ENCODE data around the gene ABR.

Gene ABR

GRCh38 chr17:1223662-1224061 is 43.9 kb upstream of the ABR start:
- Histone ChIP-seq H3K23ac (ENCODE audit: low read length in 2 of 2) (no peak overlapping the region), H3K27ac (ENCODE audit: low read length, poor library complexity, severe bottlenecking) (no peak overlapping the region), H2BK5ac (ENCODE audit: low read depth, low read length, poor library complexity, severe bottlenecking) (no peak overlapping the region), H2BK15ac (ENCODE audit: low read depth, poor library complexity, severe bottlenecking) (no peak overlapping the region), H3K14ac (ENCODE audit: low read length in 2 of 2) (no peak overlapping the region), H2BK120ac (ENCODE audit: low read depth, low read length) (no peak overlapping the region), H3K4me2 (ENCODE audit: low read length, poor library complexity, severe bottlenecking) (no peak overlapping the region), H3K79me1 (replicated peaks; ENCODE audit: low read length, poor library complexity, severe bottlenecking) (no peaks in the 10 kb centered on the region), H2BK12ac (ENCODE audit: low read length in 2 of 2) (no peak overlapping the region), H3K4me3 (ENCODE audit: insufficient read depth in 1 of 2, low read depth in 1 of 2, low read length in 2 of 2) (no peak overlapping the region), H2AFZ (ENCODE audit: low read depth, low read length) (no peak overlapping the region), H2AK5ac (ENCODE audit: low read length, severe bottlenecking) (no peak overlapping the region), H3K9ac (ENCODE audit: low read length) (no peak overlapping the region), H4K91ac (ENCODE audit: low read length) (no peak overlapping the region), H3K27me3 (ENCODE audit: control insufficient read depth in 1 of 2, insufficient read depth in 1 of 2, low read length in 2 of 2) (peaks cover 41 to 44% of the 10 kb centered on the region in 2 experiments), H3K18ac (ENCODE audit: low read depth in 1 of 2, low read length in 2 of 2) (no peak overlapping the region), H3K36me3 (ENCODE audit: control insufficient read depth in 1 of 2, insufficient read depth in 2 of 2, low read depth in 1 of 2, low read length in 2 of 2) (no peaks in the 10 kb centered on the region), H3K4ac (ENCODE audit: low read depth in 1 of 2, low read length in 2 of 2) (no peak overlapping the region), H3K4me1 (ENCODE audit: control insufficient read depth, insufficient read depth, low read depth, low read length) (peaks cover 6% of the 10 kb centered on the region), H4K8ac (ENCODE audit: low read length) (no peak overlapping the region), H3K9me3 (ENCODE audit: control insufficient read depth, low read length) (peaks cover 7% of the 10 kb centered on the region)
- WGBS = 81% methylated on average over 14 of the region's 14 CpGs
- no peak for DNase-seq

GRCh38 chr17:1222321-1222720 is 42.5 kb upstream of the ABR start:
- H3K4me2 ChIP-seq (ENCODE audit: low read length, poor library complexity, severe bottlenecking) = no peak overlapping the region
- H4K8ac ChIP-seq (ENCODE audit: low read length) = no peak overlapping the region
- no peak overlapping the region for H2BK12ac ChIP-seq (ENCODE audit: low read length in 2 of 2)
- no peak overlapping the region for H2BK120ac ChIP-seq (ENCODE audit: low read depth, low read length)
- no peak overlapping the region for H2BK5ac ChIP-seq (ENCODE audit: low read depth, low read length, poor library complexity, severe bottlenecking)
- peaks cover 7% of the 10 kb centered on the region for H3K9me3 ChIP-seq (ENCODE audit: control insufficient read depth, low read length)
- no peak overlapping the region for H2AFZ ChIP-seq (ENCODE audit: low read depth, low read length)
- H3K27me3 ChIP-seq (ENCODE audit: control insufficient read depth in 1 of 2, insufficient read depth in 1 of 2, low read length in 2 of 2) = peaks cover 32 to 38% of the 10 kb centered on the region in 2 experiments
- no peak overlapping the region for H2BK15ac ChIP-seq (ENCODE audit: low read depth, poor library complexity, severe bottlenecking)
- no peaks in the 10 kb centered on the region for H3K36me3 ChIP-seq (ENCODE audit: control insufficient read depth in 1 of 2, insufficient read depth in 2 of 2, low read depth in 1 of 2, low read length in 2 of 2)
- no peak overlapping the region for H2AK5ac ChIP-seq (ENCODE audit: low read length, severe bottlenecking)
- no peak overlapping the region for H3K4me3 ChIP-seq (ENCODE audit: insufficient read depth in 1 of 2, low read depth in 1 of 2, low read length in 2 of 2)
- peaks cover 2% of the 10 kb centered on the region for H3K4me1 ChIP-seq (ENCODE audit: control insufficient read depth, insufficient read depth, low read depth, low read length)
- DNase-seq = no peak
- no peak overlapping the region for H3K9ac ChIP-seq (ENCODE audit: low read length)
- no peak overlapping the region for H3K27ac ChIP-seq (ENCODE audit: low read length, poor library complexity, severe bottlenecking)
- no peak overlapping the region for H3K4ac ChIP-seq (ENCODE audit: low read depth in 1 of 2, low read length in 2 of 2)
- H3K79me1 ChIP-seq (replicated peaks; ENCODE audit: low read length, poor library complexity, severe bottlenecking) = no peaks in the 10 kb centered on the region
- no peak overlapping the region for H3K23ac ChIP-seq (ENCODE audit: low read length in 2 of 2)
- H3K18ac ChIP-seq (ENCODE audit: low read depth in 1 of 2, low read length in 2 of 2) = no peak overlapping the region
- H3K14ac ChIP-seq (ENCODE audit: low read length in 2 of 2) = no peak overlapping the region
- H4K91ac ChIP-seq (ENCODE audit: low read length) = no peak overlapping the region
- WGBS = 97% methylated on average over 8 of the region's 8 CpGs

- Histone ChIP-seq H3K9ac (ENCODE audit: low read length) (no peak overlapping the region), H2BK120ac (ENCODE audit: low read depth, low read length) (no peak overlapping the region), H3K14ac (ENCODE audit: low read length in 2 of 2) (no peak overlapping the region), H3K36me3 (ENCODE audit: control insufficient read depth in 1 of 2, insufficient read depth in 2 of 2, low read depth in 1 of 2, low read length in 2 of 2) (no peaks in the 10 kb centered on the region), H3K18ac (ENCODE audit: low read depth in 1 of 2, low read length in 2 of 2) (no peak overlapping the region), H3K4me3 (ENCODE audit: insufficient read depth in 1 of 2, low read depth in 1 of 2, low read length in 2 of 2) (no peak overlapping the region), H4K91ac (ENCODE audit: low read length) (no peak overlapping the region), H2BK12ac (ENCODE audit: low read length in 2 of 2) (no peak overlapping the region), H3K23ac (ENCODE audit: low read length in 2 of 2) (no peak overlapping the region), H3K27me3 (ENCODE audit: control insufficient read depth in 1 of 2, insufficient read depth in 1 of 2, low read length in 2 of 2) (peaks cover 35 to 38% of the 10 kb centered on the region in 2 experiments), H2BK5ac (ENCODE audit: low read depth, low read length, poor library complexity, severe bottlenecking) (no peak overlapping the region), H2BK15ac (ENCODE audit: low read depth, poor library complexity, severe bottlenecking) (no peak overlapping the region), H3K79me1 (replicated peaks; ENCODE audit: low read length, poor library complexity, severe bottlenecking) (no peaks in the 10 kb centered on the region), H3K27ac (ENCODE audit: low read length, poor library complexity, severe bottlenecking) (no peak overlapping the region), H3K4me1 (ENCODE audit: control insufficient read depth, insufficient read depth, low read depth, low read length) (no peaks in the 10 kb centered on the region), H2AK5ac (ENCODE audit: low read length, severe bottlenecking) (no peak overlapping the region), H2AFZ (ENCODE audit: low read depth, low read length) (no peak overlapping the region), H3K9me3 (ENCODE audit: control insufficient read depth, low read length) (peaks cover 7% of the 10 kb centered on the region), H4K8ac (ENCODE audit: low read length) (no peak overlapping the region), H3K4me2 (ENCODE audit: low read length, poor library complexity, severe bottlenecking) (no peak overlapping the region), H3K4ac (ENCODE audit: low read depth in 1 of 2, low read length in 2 of 2) (no peak overlapping the region)
- DNase-seq = no peak
- 67% methylated on average over 3 of the region's 7 CpGs for WGBS
Measured at GRCh38 chr17:1221209-1221608, 41.4 kb upstream of the ABR start.

GRCh38 chr17:1220346-1220745 is 40.6 kb upstream of the ABR start:
- no peak overlapping the region for H3K4ac ChIP-seq (ENCODE audit: low read depth in 1 of 2, low read length in 2 of 2)
- no peak overlapping the region for H3K9ac ChIP-seq (ENCODE audit: low read length)

More at GRCh38 chr17:1220346-1220745, 40.6 kb upstream of the ABR start:
- H2BK120ac ChIP-seq (ENCODE audit: low read depth, low read length) = no peak overlapping the region
- peaks cover 29 to 31% of the 10 kb centered on the region in 2 experiments for H3K27me3 ChIP-seq (ENCODE audit: control insufficient read depth in 1 of 2, insufficient read depth in 1 of 2, low read length in 2 of 2)
- H2BK5ac ChIP-seq (ENCODE audit: low read depth, low read length, poor library complexity, severe bottlenecking) = no peak overlapping the region
- H4K8ac ChIP-seq (ENCODE audit: low read length) = no peak overlapping the region
- no peaks in the 10 kb centered on the region for H3K36me3 ChIP-seq (ENCODE audit: control insufficient read depth in 1 of 2, insufficient read depth in 2 of 2, low read depth in 1 of 2, low read length in 2 of 2)
- peaks cover 7% of the 10 kb centered on the region for H3K9me3 ChIP-seq (ENCODE audit: control insufficient read depth, low read length)
- no peak for DNase-seq
- no peaks in the 10 kb centered on the region for H3K4me1 ChIP-seq (ENCODE audit: control insufficient read depth, insufficient read depth, low read depth, low read length)
- no peak overlapping the region for H3K18ac ChIP-seq (ENCODE audit: low read depth in 1 of 2, low read length in 2 of 2)
- no peak overlapping the region for H3K4me3 ChIP-seq (ENCODE audit: insufficient read depth in 1 of 2, low read depth in 1 of 2, low read length in 2 of 2)
- H4K91ac ChIP-seq (ENCODE audit: low read length) = no peak overlapping the region
- H3K23ac ChIP-seq (ENCODE audit: low read length in 2 of 2) = no peak overlapping the region
- H3K27ac ChIP-seq (ENCODE audit: low read length, poor library complexity, severe bottlenecking) = no peak overlapping the region
- H3K14ac ChIP-seq (ENCODE audit: low read length in 2 of 2) = no peak overlapping the region
- H3K4me2 ChIP-seq (ENCODE audit: low read length, poor library complexity, severe bottlenecking) = no peak overlapping the region
- WGBS = 82% methylated on average over 14 of the region's 14 CpGs
- no peaks in the 10 kb centered on the region for H3K79me1 ChIP-seq (replicated peaks; ENCODE audit: low read length, poor library complexity, severe bottlenecking)
- H2AFZ ChIP-seq (ENCODE audit: low read depth, low read length) = no peak overlapping the region
- H2BK12ac ChIP-seq (ENCODE audit: low read length in 2 of 2) = no peak overlapping the region
- no peak overlapping the region for H2BK15ac ChIP-seq (ENCODE audit: low read depth, poor library complexity, severe bottlenecking)
- H2AK5ac ChIP-seq (ENCODE audit: low read length, severe bottlenecking) = no peak overlapping the region
